HepG2 (cell line): ENCODE measurements around the gene NELFCD. TPM values are rescaled to one million over a fixed set of nuclear protein-coding genes. Genes with fewer than 3 reads are reported as not detected.

Source experiments
- CHD2 ChIP-seq: IDR thresholded peaks from 2 replicates; pipeline ENCODE4 v1.6.1; 2011; ENCODE audit warnings: low read depth, low read length, improper control_type of control experiment
- MLLT10 ChIP-seq: sonication (generic); formaldehyde crosslinking; IDR thresholded peaks from 2 replicates; pipeline ENCODE4 v1.4.0; 2020; ENCODE audit warnings: missing genetic modification reagents
- POLR2AphosphoS2 ChIP-seq: IDR thresholded peaks from 2 replicates; pipeline ENCODE4 v1.6.1; 2011; ENCODE audit warnings: low read depth, low read length, improper control_type of control experiment
- TAF1 ChIP-seq: sonication (generic); formaldehyde crosslinking; IDR thresholded peaks from 2 replicates; pipeline ENCODE4 v1.4.0; 2020; ENCODE audit warnings: missing genetic modification reagents
- ZFAT ChIP-seq: sonication (generic); formaldehyde crosslinking; conservative IDR thresholded peaks from 2 replicates; pipeline ENCODE4 v1.8.1; 2023; ENCODE audit warnings: missing genetic modification reagents, inconsistent platforms
- ZNF891 ChIP-seq: sonication (generic); formaldehyde crosslinking; IDR thresholded peaks from 2 replicates; pipeline ENCODE4 v1.5.0; 2020; ENCODE audit warnings: mild to moderate bottlenecking, missing genetic modification reagents
- polyA plus RNA-seq, 8 experiments: library from polyadenylated mRNA; depleted of rRNA in 3 of 8; stranded (reverse) in 7 of 8; unstranded in 1 of 8; fragments of >200 nt; fragmentation: Illumina TruSeq in 4 of 8; extraction: Trizol in 4 of 8; gene quantifications; 2 replicates each; pipeline versions ENCODE4 v1.2.1 to v1.2.3, GENCODE V29; 2011 to 2016; ENCODE audit warnings: low read depth in 4 of 8, missing spikeins in 1 of 8, mixed read lengths in 1 of 8; ENCODE audit not compliant: insufficient read depth in 1 of 8
- total RNA-seq, 5 experiments: library from RNA; depleted of rRNA; stranded (reverse); fragments of >200 nt; fragmentation: Illumina TruSeq; extraction: Trizol; gene quantifications; 2 replicates each; pipeline ENCODE4 v1.2.3, GENCODE V29; 2016; ENCODE audit warnings: low read depth in 1 of 5
- TF ChIP-seq, protein P1 (sequence below): sonication (generic); formaldehyde crosslinking; IDR thresholded peaks from 2 replicates; pipeline ENCODE4 v1.4.0; 2020; ENCODE audit warnings: missing genetic modification reagents
- TF ChIP-seq, protein P2 (sequence below): sonication (generic); formaldehyde crosslinking; IDR thresholded peaks from 2 replicates; pipeline ENCODE4 v1.5.0; 2020; ENCODE audit warnings: mild to moderate bottlenecking, missing genetic modification reagents, borderline replicate concordance
- TF ChIP-seq, protein P3 (sequence below): IDR thresholded peaks from 2 replicates; pipeline ENCODE4 v1.6.1; 2018; ENCODE audit warnings: missing genetic modification reagents, mild to moderate bottlenecking, missing compliant biosample characterization
- TF ChIP-seq, protein P4 (sequence below), 2 experiments: fragments of 450-650 bp in 1 of 2; sonication (generic) in 1 of 2; formaldehyde crosslinking; IDR thresholded peaks; 2 replicates each; pipeline versions ENCODE4 v1.5.0 to v1.8.0; 2020 to 2022; ENCODE audit warnings: mild to moderate bottlenecking in 1 of 2, missing genetic modification reagents in 1 of 2

NELFCD gene
- total and polyA plus RNA-seq, 2 of the 13 experiments (the other 11 are each of a cell fraction or from before 2014, with no cell fraction given), result 159 to 203 TPM

DNA sequence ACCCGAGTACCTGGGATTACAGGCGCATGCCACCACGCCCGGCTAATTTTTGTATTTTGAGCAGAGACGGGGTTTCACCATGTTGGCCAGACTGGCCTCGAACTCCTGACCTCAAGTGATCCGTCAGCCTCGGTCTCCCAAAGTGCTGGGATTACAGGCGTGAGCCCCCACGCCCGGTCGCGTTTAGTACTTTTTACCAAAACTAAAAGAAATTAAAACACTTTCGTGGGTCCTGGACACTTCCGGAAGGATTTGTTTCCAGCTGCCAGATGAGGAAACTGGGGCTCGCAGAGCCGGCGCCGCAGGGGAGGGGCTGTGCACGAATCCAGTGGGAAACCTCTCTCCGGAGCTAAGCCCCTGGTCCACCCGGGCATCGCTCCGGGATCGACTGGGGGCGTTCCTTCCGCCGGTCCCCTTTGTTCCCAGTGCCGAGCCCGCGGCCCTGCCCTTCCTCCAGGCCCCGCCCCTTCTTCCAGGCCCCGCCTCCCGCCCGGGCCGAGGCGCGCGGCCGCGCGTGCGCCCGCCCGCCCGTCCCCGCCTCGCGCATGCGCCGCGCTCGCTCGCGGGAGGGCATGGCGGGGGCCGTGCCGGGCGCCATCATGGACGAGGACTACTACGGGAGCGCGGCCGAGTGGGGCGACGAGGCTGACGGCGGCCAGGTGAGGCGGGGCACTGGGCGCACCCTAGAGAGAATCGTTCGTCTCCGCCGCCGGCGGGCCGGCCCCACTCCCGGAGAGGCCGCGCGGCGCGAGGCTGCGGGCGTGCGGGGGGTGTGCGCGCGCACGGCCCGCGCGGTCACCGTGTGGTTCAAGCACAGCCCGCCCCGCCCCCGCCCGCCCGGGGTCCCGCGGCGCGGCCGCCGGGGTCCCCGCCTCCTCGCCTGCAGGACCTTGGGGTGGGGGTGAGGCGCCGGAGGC, at the start of gene NELFCD (continued):
- TF ChIP-seq, protein P1, sequence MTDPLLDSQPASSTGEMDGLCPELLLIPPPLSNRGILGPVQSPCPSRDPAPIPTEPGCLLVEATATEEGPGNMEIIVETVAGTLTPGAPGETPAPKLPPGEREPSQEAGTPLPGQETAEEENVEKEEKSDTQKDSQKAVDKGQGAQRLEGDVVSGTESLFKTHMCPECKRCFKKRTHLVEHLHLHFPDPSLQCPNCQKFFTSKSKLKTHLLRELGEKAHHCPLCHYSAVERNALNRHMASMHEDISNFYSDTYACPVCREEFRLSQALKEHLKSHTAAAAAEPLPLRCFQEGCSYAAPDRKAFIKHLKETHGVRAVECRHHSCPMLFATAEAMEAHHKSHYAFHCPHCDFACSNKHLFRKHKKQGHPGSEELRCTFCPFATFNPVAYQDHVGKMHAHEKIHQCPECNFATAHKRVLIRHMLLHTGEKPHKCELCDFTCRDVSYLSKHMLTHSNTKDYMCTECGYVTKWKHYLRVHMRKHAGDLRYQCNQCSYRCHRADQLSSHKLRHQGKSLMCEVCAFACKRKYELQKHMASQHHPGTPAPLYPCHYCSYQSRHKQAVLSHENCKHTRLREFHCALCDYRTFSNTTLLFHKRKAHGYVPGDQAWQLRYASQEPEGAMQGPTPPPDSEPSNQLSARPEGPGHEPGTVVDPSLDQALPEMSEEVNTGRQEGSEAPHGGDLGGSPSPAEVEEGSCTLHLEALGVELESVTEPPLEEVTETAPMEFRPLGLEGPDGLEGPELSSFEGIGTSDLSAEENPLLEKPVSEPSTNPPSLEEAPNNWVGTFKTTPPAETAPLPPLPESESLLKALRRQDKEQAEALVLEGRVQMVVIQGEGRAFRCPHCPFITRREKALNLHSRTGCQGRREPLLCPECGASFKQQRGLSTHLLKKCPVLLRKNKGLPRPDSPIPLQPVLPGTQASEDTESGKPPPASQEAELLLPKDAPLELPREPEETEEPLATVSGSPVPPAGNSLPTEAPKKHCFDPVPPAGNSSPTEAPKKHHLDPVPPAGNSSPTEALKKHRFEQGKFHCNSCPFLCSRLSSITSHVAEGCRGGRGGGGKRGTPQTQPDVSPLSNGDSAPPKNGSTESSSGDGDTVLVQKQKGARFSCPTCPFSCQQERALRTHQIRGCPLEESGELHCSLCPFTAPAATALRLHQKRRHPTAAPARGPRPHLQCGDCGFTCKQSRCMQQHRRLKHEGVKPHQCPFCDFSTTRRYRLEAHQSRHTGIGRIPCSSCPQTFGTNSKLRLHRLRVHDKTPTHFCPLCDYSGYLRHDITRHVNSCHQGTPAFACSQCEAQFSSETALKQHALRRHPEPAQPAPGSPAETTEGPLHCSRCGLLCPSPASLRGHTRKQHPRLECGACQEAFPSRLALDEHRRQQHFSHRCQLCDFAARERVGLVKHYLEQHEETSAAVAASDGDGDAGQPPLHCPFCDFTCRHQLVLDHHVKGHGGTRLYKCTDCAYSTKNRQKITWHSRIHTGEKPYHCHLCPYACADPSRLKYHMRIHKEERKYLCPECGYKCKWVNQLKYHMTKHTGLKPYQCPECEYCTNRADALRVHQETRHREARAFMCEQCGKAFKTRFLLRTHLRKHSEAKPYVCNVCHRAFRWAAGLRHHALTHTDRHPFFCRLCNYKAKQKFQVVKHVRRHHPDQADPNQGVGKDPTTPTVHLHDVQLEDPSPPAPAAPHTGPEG (CRISPR knock-in tag), result no peak; the same call in 1 of the 2 replicates
- TF ChIP-seq, protein P2, sequence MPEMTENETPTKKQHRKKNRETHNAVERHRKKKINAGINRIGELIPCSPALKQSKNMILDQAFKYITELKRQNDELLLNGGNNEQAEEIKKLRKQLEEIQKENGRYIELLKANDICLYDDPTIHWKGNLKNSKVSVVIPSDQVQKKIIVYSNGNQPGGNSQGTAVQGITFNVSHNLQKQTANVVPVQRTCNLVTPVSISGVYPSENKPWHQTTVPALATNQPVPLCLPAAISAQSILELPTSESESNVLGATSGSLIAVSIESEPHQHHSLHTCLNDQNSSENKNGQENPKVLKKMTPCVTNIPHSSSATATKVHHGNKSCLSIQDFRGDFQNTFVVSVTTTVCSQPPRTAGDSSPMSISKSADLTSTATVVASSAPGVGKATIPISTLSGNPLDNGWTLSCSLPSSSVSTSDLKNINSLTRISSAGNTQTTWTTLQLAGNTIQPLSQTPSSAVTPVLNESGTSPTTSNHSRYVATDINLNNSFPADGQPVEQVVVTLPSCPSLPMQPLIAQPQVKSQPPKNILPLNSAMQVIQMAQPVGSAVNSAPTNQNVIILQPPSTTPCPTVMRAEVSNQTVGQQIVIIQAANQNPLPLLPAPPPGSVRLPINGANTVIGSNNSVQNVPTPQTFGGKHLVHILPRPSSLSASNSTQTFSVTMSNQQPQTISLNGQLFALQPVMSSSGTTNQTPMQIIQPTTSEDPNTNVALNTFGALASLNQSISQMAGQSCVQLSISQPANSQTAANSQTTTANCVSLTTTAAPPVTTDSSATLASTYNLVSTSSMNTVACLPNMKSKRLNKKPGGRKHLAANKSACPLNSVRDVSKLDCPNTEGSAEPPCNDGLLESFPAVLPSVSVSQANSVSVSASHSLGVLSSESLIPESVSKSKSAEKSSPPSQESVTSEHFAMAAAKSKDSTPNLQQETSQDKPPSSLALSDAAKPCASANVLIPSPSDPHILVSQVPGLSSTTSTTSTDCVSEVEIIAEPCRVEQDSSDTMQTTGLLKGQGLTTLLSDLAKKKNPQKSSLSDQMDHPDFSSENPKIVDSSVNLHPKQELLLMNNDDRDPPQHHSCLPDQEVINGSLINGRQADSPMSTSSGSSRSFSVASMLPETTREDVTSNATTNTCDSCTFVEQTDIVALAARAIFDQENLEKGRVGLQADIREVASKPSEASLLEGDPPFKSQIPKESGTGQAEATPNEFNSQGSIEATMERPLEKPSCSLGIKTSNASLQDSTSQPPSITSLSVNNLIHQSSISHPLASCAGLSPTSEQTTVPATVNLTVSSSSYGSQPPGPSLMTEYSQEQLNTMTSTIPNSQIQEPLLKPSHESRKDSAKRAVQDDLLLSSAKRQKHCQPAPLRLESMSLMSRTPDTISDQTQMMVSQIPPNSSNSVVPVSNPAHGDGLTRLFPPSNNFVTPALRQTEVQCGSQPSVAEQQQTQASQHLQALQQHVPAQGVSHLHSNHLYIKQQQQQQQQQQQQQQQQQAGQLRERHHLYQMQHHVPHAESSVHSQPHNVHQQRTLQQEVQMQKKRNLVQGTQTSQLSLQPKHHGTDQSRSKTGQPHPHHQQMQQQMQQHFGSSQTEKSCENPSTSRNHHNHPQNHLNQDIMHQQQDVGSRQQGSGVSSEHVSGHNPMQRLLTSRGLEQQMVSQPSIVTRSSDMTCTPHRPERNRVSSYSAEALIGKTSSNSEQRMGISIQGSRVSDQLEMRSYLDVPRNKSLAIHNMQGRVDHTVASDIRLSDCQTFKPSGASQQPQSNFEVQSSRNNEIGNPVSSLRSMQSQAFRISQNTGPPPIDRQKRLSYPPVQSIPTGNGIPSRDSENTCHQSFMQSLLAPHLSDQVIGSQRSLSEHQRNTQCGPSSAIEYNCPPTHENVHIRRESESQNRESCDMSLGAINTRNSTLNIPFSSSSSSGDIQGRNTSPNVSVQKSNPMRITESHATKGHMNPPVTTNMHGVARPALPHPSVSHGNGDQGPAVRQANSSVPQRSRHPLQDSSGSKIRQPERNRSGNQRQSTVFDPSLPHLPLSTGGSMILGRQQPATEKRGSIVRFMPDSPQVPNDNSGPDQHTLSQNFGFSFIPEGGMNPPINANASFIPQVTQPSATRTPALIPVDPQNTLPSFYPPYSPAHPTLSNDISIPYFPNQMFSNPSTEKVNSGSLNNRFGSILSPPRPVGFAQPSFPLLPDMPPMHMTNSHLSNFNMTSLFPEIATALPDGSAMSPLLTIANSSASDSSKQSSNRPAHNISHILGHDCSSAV, result no peak
- TF ChIP-seq TAF1 (CRISPR knock-in tag) (peak; percentile 83), POLR2AphosphoS2 (no peak), ZFAT (no peak), CHD2 (no peak), ZNF891 (CRISPR knock-in tag) (no peak), MLLT10 (CRISPR knock-in tag) (no peak)
- TF ChIP-seq, protein P3, sequence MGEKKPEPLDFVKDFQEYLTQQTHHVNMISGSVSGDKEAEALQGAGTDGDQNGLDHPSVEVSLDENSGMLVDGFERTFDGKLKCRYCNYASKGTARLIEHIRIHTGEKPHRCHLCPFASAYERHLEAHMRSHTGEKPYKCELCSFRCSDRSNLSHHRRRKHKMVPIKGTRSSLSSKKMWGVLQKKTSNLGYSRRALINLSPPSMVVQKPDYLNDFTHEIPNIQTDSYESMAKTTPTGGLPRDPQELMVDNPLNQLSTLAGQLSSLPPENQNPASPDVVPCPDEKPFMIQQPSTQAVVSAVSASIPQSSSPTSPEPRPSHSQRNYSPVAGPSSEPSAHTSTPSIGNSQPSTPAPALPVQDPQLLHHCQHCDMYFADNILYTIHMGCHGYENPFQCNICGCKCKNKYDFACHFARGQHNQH (CRISPR knock-in tag), result peak; percentile 84
- TF ChIP-seq, protein P4, sequence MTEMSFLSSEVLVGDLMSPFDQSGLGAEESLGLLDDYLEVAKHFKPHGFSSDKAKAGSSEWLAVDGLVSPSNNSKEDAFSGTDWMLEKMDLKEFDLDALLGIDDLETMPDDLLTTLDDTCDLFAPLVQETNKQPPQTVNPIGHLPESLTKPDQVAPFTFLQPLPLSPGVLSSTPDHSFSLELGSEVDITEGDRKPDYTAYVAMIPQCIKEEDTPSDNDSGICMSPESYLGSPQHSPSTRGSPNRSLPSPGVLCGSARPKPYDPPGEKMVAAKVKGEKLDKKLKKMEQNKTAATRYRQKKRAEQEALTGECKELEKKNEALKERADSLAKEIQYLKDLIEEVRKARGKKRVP (CRISPR knock-in tag; IDR thresholded peaks at IDR 0.05), result no peak
